ENCODE results near the gene SYAP1. TPM values are rescaled to one million over a fixed set of nuclear protein-coding genes. Genes with fewer than 3 reads are reported as not detected.

The SYAP1 gene
- total RNA-seq, 4 donors from 2014 or later, result 19.8 to 43.4 (median 34.8) TPM

- H3K4me1 ChIP-seq, result no peaks in the 10 kb centered on the region
- H3K4me3 ChIP-seq, result peak overlapping the region in 2 of 4 donors; percentile 12 to 25
Measured at GRCh38 chrX:16807976-16808542, 88.6 kb downstream of the SYAP1 start.

GRCh38 chrX:16814597-16814996 is 95.2 kb downstream of the SYAP1 start:
- no peak overlapping the region for H3K27ac ChIP-seq
- no peaks in the 10 kb centered on the region for H3K36me3 ChIP-seq
- TF ChIP-seq CTCF (IDR thresholded peaks at IDR 0.05) (no peak), POLR2A (IDR thresholded peaks at IDR 0.05) (no peak)
- H3K4me1 ChIP-seq, result no peaks in the 10 kb centered on the region
- no peak overlapping the region for H3K4me3 ChIP-seq
- no peaks in the 10 kb centered on the region for H3K9me3 ChIP-seq
- H3K27me3 ChIP-seq, result no peaks in the 10 kb centered on the region
- DNase-seq, result no peak

More at GRCh38 chrX:16807976-16808542, 88.6 kb downstream of the SYAP1 start:
- peak overlapping the region in 2 of 4 donors; percentile 22 to 27 for H3K27ac ChIP-seq
- no peaks in the 10 kb centered on the region for H3K27me3 ChIP-seq
- no peaks in the 10 kb centered on the region for H3K9me3 ChIP-seq
- TF ChIP-seq POLR2A (IDR thresholded peaks at IDR 0.05) (no peak), CTCF (IDR thresholded peaks at IDR 0.05) (no peak)
- peak in 1 of 3 donors; percentile 75 for DNase-seq
- H3K36me3 ChIP-seq, result no peaks in the 10 kb centered on the region

Small RNA genes within 50 kb of the gene (small RNA-seq; reads per million reads assigned to genes)
- gene RNU7-56P (0 reads per million in 2 donors), gene RPL12P49 (0 reads per million in 2 donors)

Other genes with a start within 250 kb of the SYAP1 start
- gene S100G, start 69.5 kb upstream of the SYAP1 start, total RNA-seq, result not detected
- 10 to 100 TPM; 16.5 to 35.1 (median 23.9) TPM for gene CTPS2, start 6.9 kb upstream of the SYAP1 start, total RNA-seq
- 10 to 100 TPM in 3 of 4 donors, 1 to 10 TPM in 1; 8.9 to 20.6 (median 14.7) TPM for gene TXLNG, start 66.9 kb downstream of the SYAP1 start, total RNA-seq
- 100 to 1,000 TPM in 1 of 4 donors, 10 to 100 TPM in 3; 40.7 to 117 (median 47.8) TPM for gene RBBP7, start 150.8 kb downstream of the SYAP1 start, total RNA-seq
- gene REPS2, start 227.0 kb downstream of the SYAP1 start, total RNA-seq, result 1 to 10 TPM; 3.6 to 8.7 (median 5.6) TPM

Measured in Peyer's patch (tissue), 4 donors.